DND-41 (cell line): ENCODE results near the gene COL19A1.

Source experiments
- CTCF ChIP-seq: IDR thresholded peaks from 2 replicates; pipeline ENCODE4 v1.5.1; 2012; ENCODE audit warnings: borderline replicate concordance, low read length, moderate library complexity, mild to moderate bottlenecking; ENCODE audit not compliant: poor library complexity, severe bottlenecking; ENCODE audit errors: extremely low read depth
- EZH2 ChIP-seq: IDR thresholded peaks from 3 replicates; pipeline ENCODE4 v1.6.1; 2012; ENCODE audit warnings: borderline replicate concordance, low read depth, mild to moderate bottlenecking, moderate library complexity, low read length, inconsistent platforms; ENCODE audit not compliant: severe bottlenecking

- TF ChIP-seq CTCF = no peak
- TF ChIP-seq EZH2 = no peak
Observed at GRCh38 chr6:69973763-69974162, 107.4 kb downstream of the COL19A1 start.
